ENCODE measurements around the gene CD79A. TPM values are rescaled to one million over a fixed set of nuclear protein-coding genes. Genes with fewer than 3 reads are reported as not detected.

CD79A gene
- total RNA-seq, result 0.36 and 0.78 TPM in 2 replicates
- long read RNA-seq, result 0 reads

DNA sequence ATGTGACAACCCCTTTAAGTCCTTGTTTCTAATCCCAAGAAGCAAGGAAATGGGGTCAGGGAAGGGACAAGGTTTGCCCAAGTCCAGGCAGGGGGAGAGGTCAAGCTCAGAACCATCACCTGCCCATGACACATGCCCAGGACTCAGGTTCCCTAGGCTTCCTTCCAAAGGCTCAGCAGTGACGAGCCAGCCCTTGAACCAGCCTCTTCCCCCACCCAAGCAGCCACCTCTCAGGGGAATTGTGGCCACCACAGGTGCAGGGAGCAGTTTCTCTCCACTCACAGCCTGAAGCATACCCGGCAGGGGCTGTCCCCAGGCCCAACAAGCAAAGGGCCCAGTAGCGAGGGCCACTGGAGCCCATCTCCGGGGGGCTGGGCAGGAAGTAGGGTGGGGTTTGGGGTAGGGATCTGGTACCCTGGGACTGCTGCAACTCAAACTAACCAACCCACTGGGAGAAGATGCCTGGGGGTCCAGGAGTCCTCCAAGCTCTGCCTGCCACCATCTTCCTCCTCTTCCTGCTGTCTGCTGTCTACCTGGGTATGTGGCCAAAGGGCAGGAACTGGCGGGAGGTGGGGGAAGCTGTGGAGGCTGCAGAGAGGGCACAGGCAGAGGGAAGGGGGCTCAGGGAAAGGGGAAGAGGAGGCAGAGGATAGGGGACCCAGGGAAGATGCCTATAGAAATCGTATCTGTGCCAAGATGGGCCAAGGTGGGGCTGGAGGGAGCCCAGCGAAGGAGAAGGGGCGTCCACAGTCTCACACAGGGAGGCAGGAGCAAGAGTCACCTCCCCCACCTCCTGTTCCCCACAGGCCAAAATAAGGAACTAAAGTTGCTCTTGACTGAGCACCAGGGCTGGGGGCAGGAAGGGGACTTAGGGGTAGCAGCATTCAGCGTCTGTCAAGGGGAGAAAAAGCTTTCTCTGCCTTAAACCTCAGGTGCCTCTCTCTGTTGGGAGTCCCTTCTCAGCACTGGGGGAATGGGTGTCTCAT is at the start of gene CD79A:
CD79A (plus strand) TSS at position 433 of the 986 bp plus-strand sequence; CDS start at position 459, 26 bp downstream.
- H3K27me3 Mint-ChIP-seq, result peaks cover 18% of the 10 kb centered on the region
- TF ChIP-seq, protein P1, sequence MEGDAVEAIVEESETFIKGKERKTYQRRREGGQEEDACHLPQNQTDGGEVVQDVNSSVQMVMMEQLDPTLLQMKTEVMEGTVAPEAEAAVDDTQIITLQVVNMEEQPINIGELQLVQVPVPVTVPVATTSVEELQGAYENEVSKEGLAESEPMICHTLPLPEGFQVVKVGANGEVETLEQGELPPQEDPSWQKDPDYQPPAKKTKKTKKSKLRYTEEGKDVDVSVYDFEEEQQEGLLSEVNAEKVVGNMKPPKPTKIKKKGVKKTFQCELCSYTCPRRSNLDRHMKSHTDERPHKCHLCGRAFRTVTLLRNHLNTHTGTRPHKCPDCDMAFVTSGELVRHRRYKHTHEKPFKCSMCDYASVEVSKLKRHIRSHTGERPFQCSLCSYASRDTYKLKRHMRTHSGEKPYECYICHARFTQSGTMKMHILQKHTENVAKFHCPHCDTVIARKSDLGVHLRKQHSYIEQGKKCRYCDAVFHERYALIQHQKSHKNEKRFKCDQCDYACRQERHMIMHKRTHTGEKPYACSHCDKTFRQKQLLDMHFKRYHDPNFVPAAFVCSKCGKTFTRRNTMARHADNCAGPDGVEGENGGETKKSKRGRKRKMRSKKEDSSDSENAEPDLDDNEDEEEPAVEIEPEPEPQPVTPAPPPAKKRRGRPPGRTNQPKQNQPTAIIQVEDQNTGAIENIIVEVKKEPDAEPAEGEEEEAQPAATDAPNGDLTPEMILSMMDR (IDR thresholded peaks at IDR 0.05; ENCODE audit: unreplicated experiment), result no peak
- no peaks in the 10 kb centered on the region for H3K9me3 Mint-ChIP-seq (ENCODE audit: low read depth)
- peaks cover 2% of the 10 kb centered on the region for H3K36me3 Mint-ChIP-seq (ENCODE audit: insufficient read depth)
- H3K4me3 Mint-ChIP-seq (ENCODE audit: low read depth), result no peak within 1 kb of the TSS
- H3K27ac Mint-ChIP-seq, result no peak within 1 kb of the TSS
- DNase-seq (ENCODE audit: low spot score, unreplicated experiment), result no peak
- no peaks in the 10 kb centered on the region for H3K4me1 Mint-ChIP-seq (ENCODE audit: low read depth)

DNA sequence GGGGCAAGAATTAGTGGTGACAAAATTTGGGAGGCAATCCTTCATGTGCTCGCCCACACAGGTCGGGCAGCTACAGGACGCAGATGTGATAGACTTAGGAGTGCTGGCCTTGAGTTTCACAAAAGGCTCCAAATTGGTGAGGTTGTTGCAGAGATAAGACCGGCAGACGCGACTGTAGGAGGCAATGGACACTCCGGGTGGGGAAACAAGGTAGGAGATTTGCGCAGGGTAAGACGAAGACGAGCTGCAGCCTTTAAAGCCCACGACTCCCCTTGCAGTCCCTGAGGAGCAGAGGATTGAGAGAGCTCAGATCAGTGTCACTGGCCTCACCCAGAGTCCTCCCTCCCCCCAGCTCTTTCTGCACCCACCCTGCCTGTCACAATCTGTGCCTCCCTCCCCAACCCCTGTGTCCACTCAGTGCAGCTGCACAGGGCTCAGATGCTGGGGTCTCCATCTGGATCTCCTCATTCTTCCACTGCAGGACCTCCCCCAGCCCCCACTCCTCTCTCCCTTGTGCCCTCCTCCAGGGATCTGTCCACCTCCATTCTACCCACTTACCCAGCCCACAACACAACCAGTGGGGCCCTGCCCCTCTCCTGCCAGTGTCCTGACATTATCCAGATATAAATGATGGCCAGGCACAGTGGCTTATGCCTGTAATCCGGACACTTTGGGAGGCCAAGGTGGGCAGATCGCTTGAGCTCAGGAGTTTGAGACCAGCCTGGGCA is 38.9 kb upstream of the CD79A start:
- H3K27ac Mint-ChIP-seq, result no peak overlapping the region
- no peaks in the 10 kb centered on the region for H3K9me3 Mint-ChIP-seq (ENCODE audit: low read depth)
- H3K4me1 Mint-ChIP-seq (ENCODE audit: low read depth), result no peaks in the 10 kb centered on the region
- no peaks in the 10 kb centered on the region for H3K36me3 Mint-ChIP-seq (ENCODE audit: insufficient read depth)
- H3K4me3 Mint-ChIP-seq (ENCODE audit: low read depth), result no peak overlapping the region
- peaks cover 32% of the 10 kb centered on the region for H3K27me3 Mint-ChIP-seq
- no peak for DNase-seq (ENCODE audit: low spot score, unreplicated experiment)
- TF ChIP-seq, protein P1 (IDR thresholded peaks at IDR 0.05; ENCODE audit: unreplicated experiment), result no peak

DNA sequence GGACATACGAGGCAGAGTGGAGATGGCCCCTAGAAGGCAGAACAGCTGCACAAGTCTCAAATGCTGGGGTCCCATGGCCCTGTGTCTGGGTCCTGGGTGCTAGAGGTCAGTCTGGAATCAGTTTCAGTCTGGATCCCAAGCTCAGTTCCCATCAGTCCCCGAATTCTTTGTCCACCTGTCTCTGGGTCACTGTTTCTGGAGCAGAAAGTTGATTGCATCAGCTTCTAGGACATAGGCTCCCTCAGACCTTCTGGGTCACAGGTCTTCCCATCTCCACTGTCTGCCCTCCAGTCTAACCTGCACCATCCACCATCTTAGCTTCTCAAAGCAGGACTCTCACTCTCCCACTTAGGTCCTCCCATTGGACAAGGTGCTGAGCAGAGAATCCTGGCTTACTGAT is 37.9 kb upstream of the CD79A start:
- H3K27ac Mint-ChIP-seq, result no peak overlapping the region
- no peak overlapping the region for H3K4me3 Mint-ChIP-seq (ENCODE audit: low read depth)
- no peaks in the 10 kb centered on the region for H3K9me3 Mint-ChIP-seq (ENCODE audit: low read depth)
- H3K27me3 Mint-ChIP-seq, result peaks cover 40% of the 10 kb centered on the region
- H3K4me1 Mint-ChIP-seq (ENCODE audit: low read depth), result no peaks in the 10 kb centered on the region
- TF ChIP-seq, protein P1 (IDR thresholded peaks at IDR 0.05; ENCODE audit: unreplicated experiment), result no peak
- no peaks in the 10 kb centered on the region for H3K36me3 Mint-ChIP-seq (ENCODE audit: insufficient read depth)
- no peak for DNase-seq (ENCODE audit: low spot score, unreplicated experiment)

DNA sequence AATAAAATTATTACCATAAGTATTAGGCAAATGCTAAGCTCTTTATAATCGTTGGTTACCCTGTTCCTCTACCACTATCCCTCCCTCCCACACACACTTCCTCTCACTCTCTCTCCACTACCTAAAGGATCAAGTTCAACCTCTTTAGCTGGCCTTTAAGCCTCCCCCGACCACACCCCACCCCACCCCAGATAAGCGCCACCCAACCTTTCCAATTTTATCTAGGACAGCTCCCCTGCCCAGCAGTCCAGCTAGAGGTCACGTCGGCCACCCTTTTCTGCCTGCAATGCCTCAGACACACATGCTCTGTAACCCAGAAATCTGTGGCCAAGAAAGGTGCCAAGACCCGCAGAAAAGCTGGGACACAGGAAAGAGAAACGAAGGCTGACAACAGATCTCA is 33.7 kb upstream of the CD79A start:
- H3K36me3 Mint-ChIP-seq (ENCODE audit: insufficient read depth), result no peaks in the 10 kb centered on the region
- no peak overlapping the region for H3K4me3 Mint-ChIP-seq (ENCODE audit: low read depth)
- no peak for DNase-seq (ENCODE audit: low spot score, unreplicated experiment)
- H3K4me1 Mint-ChIP-seq (ENCODE audit: low read depth), result no peaks in the 10 kb centered on the region
- no peak overlapping the region for H3K27ac Mint-ChIP-seq
- peaks cover 28% of the 10 kb centered on the region for H3K27me3 Mint-ChIP-seq
- TF ChIP-seq, protein P1 (IDR thresholded peaks at IDR 0.05; ENCODE audit: unreplicated experiment), result no peak
- no peaks in the 10 kb centered on the region for H3K9me3 Mint-ChIP-seq (ENCODE audit: low read depth)

DNA sequence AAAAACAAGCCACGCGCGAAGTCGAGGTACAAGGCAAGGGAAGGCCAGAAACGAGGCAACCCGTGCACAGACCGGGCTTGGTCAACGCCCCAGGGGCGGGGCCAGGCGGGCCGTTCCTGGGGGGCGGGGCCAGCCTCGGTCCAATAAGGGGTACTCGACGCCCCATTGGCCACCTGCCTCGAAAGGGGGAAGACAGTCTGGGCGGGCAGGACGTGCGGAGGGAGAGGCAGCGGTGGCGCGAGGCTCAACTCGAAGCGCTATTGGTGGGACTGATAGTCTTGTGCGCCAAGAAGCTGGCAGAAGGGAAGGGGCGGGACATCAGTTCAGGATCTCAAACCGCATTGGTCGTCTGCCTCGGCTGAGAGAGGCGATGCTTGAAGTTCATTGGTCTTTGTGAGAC is 32.5 kb upstream of the CD79A start, which contains the start of gene LYPD4:
LYPD4 (minus strand) TSS at position 83 of the 400 bp plus-strand sequence. CDS start 5,398 bp downstream, outside the sequence.
- DNase-seq (ENCODE audit: low spot score, unreplicated experiment), result no peak
- TF ChIP-seq, protein P1 (IDR thresholded peaks at IDR 0.05; ENCODE audit: unreplicated experiment), result no peak
- no peak within 1 kb of the TSS for H3K4me3 Mint-ChIP-seq (ENCODE audit: low read depth)
- no peaks in the 10 kb centered on the region for H3K4me1 Mint-ChIP-seq (ENCODE audit: low read depth)
- H3K27me3 Mint-ChIP-seq, result peaks cover 27% of the 10 kb centered on the region
- no peaks in the 10 kb centered on the region for H3K36me3 Mint-ChIP-seq (ENCODE audit: insufficient read depth)
- no peaks in the 10 kb centered on the region for H3K9me3 Mint-ChIP-seq (ENCODE audit: low read depth)
- no peak within 1 kb of the TSS for H3K27ac Mint-ChIP-seq

Data from progenitor cell of endocrine pancreas (in vitro differentiated cells).